K562 (cell line): ENCODE results near the gene TEFM. TPM values are rescaled to one million over a fixed set of nuclear protein-coding genes. Genes with fewer than 3 reads are reported as not detected.

Experiments used
- ATAC-seq: fragments of 200-7000 bp; cut with Tn5 transposase; 3 replicates; pipeline ENCODE4 v1.9.1; 2020; ENCODE audit warnings: moderate library complexity
- BruUV-seq: library from RNA; stranded (reverse); fragments of 400-500 nt; replicated peaks from 2 replicates; lab custom pipeline; 2021; lab: Mats Ljungman, UMichigan
- CTCF ChIA-PET: fragments of 300-600 bp; formaldehyde crosslinking; extraction: SDS; loops from one replicate; lab custom pipeline; 2021; ENCODE audit warnings: low intra/inter-chr PET ratio; lab: Yijun Ruan, JAX
- POLR2A ChIA-PET: fragments of 300-600, 350-650 bp; sonication (Branson Sonifier 250); formaldehyde crosslinking; extraction: SDS; loops from one replicate; lab custom pipeline; 2021; ENCODE audit warnings: antibody characterized with exemption, inconsistent platforms; lab: Yijun Ruan, JAX
- DNase-seq, 4 experiments: peaks; one replicate each; pipeline versions ENCODE4 v3.0.0 to v3.0.0-alpha.2; 2011 to 2018; ENCODE audit warnings: low spot score in 3 of 4, mixed read lengths in 3 of 4; ENCODE audit errors: extremely low read depth in 1 of 4
- FAIRE-seq: peaks from 2 replicates; lab custom pipeline; 2011; peaks lifted over from hg19 to GRCh38; lab: Jason Lieb, UNC
- H2AFZ ChIP-seq: 2 replicates; pipeline ENCODE4 v1.6.0; 2011; ENCODE audit warnings: low read depth, low read length, control low read depth, inconsistent platforms
- H3K27ac ChIP-seq: fragments of 200-600 bp; 3 replicates; pipeline ENCODE4 v1.8.0; 2011; ENCODE audit warnings: low read depth, mild to moderate bottlenecking, control low read depth, inconsistent platforms, low read length, moderate library complexity, mixed read lengths; ENCODE audit errors: extremely low read depth
- H3K27me3 ChIP-seq, 2 experiments: fragments of 300-600 bp in 1 of 2; 2 replicates in 1 of 2; 3 replicates in 1 of 2; pipeline versions ENCODE4 v1.6.0 to v1.8.0; 2011; ENCODE audit warnings: inconsistent platforms in 2 of 2, low read length in 2 of 2, mild to moderate bottlenecking in 1 of 2, mixed read lengths in 1 of 2, moderate library complexity in 1 of 2; ENCODE audit not compliant: control insufficient read depth in 2 of 2, insufficient read depth in 2 of 2
- H3K36me3 ChIP-seq: fragments of 300-600 bp; 3 replicates; pipeline ENCODE4 v1.8.0; 2011; ENCODE audit warnings: mild to moderate bottlenecking, low read length, inconsistent platforms; ENCODE audit not compliant: control insufficient read depth, insufficient read depth
- H3K4me1 ChIP-seq, 2 experiments: fragments of 200-600 bp in 1 of 2; replicated peaks in 1 of 2; 2 replicates in 1 of 2; 3 replicates in 1 of 2; pipeline versions ENCODE4 v1.5.1 to v1.8.0; 2011; ENCODE audit warnings: inconsistent platforms in 2 of 2, low read length in 2 of 2, mild to moderate bottlenecking in 1 of 2, mixed read lengths in 1 of 2, moderate library complexity in 1 of 2; ENCODE audit not compliant: control insufficient read depth in 2 of 2, insufficient read depth in 2 of 2
- H3K4me2 ChIP-seq: 2 replicates; pipeline ENCODE4 v1.6.1; 2011; ENCODE audit warnings: low read length, control low read depth, inconsistent platforms, mixed read lengths; ENCODE audit not compliant: insufficient read depth
- H3K4me3 ChIP-seq: fragments of 200-600 bp; sonication (generic), shearing (Covaris generic); 2 replicates; pipeline ENCODE4 v1.5.1; 2016; ENCODE audit warnings: control low read depth, inconsistent platforms
- H3K79me2 ChIP-seq: fragments of 200-600 bp; 3 replicates; pipeline ENCODE4 v1.8.0; 2011; ENCODE audit warnings: low read length, inconsistent platforms; ENCODE audit not compliant: control insufficient read depth, insufficient read depth
- H3K9ac ChIP-seq, 2 experiments: 2 replicates each; pipeline versions ENCODE4 v1.6.0 to v1.6.1; 2011; ENCODE audit warnings: low read depth in 2 of 2, low read length in 2 of 2, control low read depth in 1 of 2, inconsistent platforms in 1 of 2, mild to moderate bottlenecking in 1 of 2, mixed read lengths in 1 of 2; ENCODE audit not compliant: insufficient read depth in 1 of 2
- H3K9me1 ChIP-seq: one replicate; pipeline ENCODE4 v1.6.0; 2011; ENCODE audit warnings: inconsistent platforms, mild to moderate bottlenecking, low read length, moderate library complexity; ENCODE audit not compliant: control insufficient read depth, insufficient read depth
- H3K9me3 ChIP-seq: replicated peaks from 2 replicates; pipeline ENCODE4 v1.5.1; 2011; ENCODE audit warnings: low read depth, low read length, inconsistent platforms; ENCODE audit not compliant: control insufficient read depth, insufficient read depth
- H4K20me1 ChIP-seq: replicated peaks from 2 replicates; pipeline ENCODE4 v1.6.1; 2011; ENCODE audit warnings: low read length, inconsistent platforms, mixed read lengths; ENCODE audit not compliant: control insufficient read depth, insufficient read depth
- CTCF ChIP-seq, 3 experiments: IDR thresholded peaks in 2 of 3; conservative IDR thresholded peaks in 1 of 3; 2 replicates each; pipeline ENCODE4 v1.5.1; 2011 to 2012; ENCODE audit warnings: low read length in 3 of 3, mild to moderate bottlenecking in 3 of 3, control low read depth in 2 of 3, improper control_type of control experiment in 1 of 3, inconsistent platforms in 1 of 3, low read depth in 1 of 3, mixed read lengths in 1 of 3, moderate library complexity in 1 of 3; ENCODE audit not compliant: insufficient read depth in 2 of 3
- ZNF232 ChIP-seq: sonication (generic); formaldehyde crosslinking; IDR thresholded peaks from 2 replicates; pipeline ENCODE4 v1.8.0; 2022; ENCODE audit warnings: mild to moderate bottlenecking, missing genetic modification reagents
- WGBS: fragments of 100-300 bp; shearing (Covaris generic); methylation state at CpG from one replicate; pipeline ENCODE4 v1.1.6; 2016; ENCODE audit warnings: low coverage, mixed read lengths; ENCODE audit not compliant: insufficient coverage; ENCODE audit errors: missing lambda C conversion rate; 5-methylcytosine and 5-hydroxymethylcytosine counted together
- in situ Hi-C: fragments of 300-500 bp; cut with MboI; formaldehyde crosslinking; loops from 4 replicates; pipeline ENCODE4 v1.15.0; 2018; ENCODE audit warnings: inconsistent platforms, mixed read lengths
- intact Hi-C: fragments of 100-400 bp; cut with micrococcal nuclease; formaldehyde crosslinking; loops from 2 replicates; pipeline ENCODE4 v1.14.2; 2022
- polyA plus RNA-seq, 8 experiments: library from polyadenylated mRNA; depleted of rRNA in 4 of 8; stranded (reverse) in 5 of 8; unstranded in 3 of 8; fragments of >200 nt; fragmentation: Nextera tagmentation in 2 of 8; fragmentation: Illumina TruSeq in 1 of 8; extraction: Ambion mirVana in 2 of 8; extraction: Trizol in 1 of 8; gene quantifications; 2 replicates each; pipeline versions ENCODE4 v1.2.1 to v1.2.3, GENCODE V29; 2011 to 2014; ENCODE audit warnings: inconsistent platforms in 1 of 8, missing spikeins in 1 of 8
- total RNA-seq, 7 experiments: library from RNA; depleted of rRNA in 6 of 7; stranded (reverse); fragments of >200 nt in 6 of 7; fragmentation: Illumina TruSeq in 2 of 7; extraction: Trizol in 2 of 7; gene quantifications; 2 replicates each; pipeline versions ENCODE4 v1.2.1 to v1.2.3, GENCODE V29; 2011 to 2021; ENCODE audit warnings: low replicate concordance in 1 of 7

Gene TEFM
- total and polyA plus RNA-seq, 9 of the 15 experiments (the other 6 are each of a cell fraction or from before 2014, with no cell fraction given) = 12.5 to 60.3 (median 23.3) TPM

DNA sequence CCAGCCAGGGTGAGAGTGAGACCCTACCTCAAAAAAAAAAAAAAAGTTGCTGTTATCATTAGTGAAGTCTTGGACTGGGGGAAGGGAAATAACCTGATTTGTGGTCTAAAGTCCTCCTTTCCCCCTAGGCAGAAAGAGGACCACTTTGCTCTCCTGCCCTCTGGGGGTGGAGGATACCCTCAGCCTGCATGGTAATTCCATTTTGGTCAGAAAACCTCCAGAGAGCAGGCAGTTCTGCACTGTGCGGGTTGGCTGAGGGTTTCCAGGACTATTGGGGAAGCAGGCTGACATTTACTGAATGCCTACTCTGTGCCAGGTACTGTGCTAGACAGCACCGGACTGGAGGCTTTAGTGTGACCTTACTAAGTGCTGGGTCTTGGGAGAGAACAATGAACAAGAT lies 18.3 kb upstream of the TEFM start:
- in situ Hi-C loops (no loop called here), intact Hi-C loops (no loop called here)
- Histone ChIP-seq H3K9ac (no peak overlapping the region), H3K79me2 (no peaks in the 10 kb centered on the region), H3K9me3 (no peaks in the 10 kb centered on the region), H2AFZ (no peak overlapping the region), H4K20me1 (no peaks in the 10 kb centered on the region; the same call in 1 of the 2 replicates), H3K27me3 (peaks cover 26 to 56% of the 10 kb centered on the region in 2 experiments; a peak in 4 of 5 replicates), H3K36me3 (no peaks in the 10 kb centered on the region), H3K4me3 (no peak overlapping the region), H3K4me2 (no peak overlapping the region), H3K4me1 (peaks cover 0 to 13% of the 10 kb centered on the region in 2 experiments; a peak in 2 of 5 replicates), H3K9me1 (no peaks in the 10 kb centered on the region), H3K27ac (no peak overlapping the region)
- FAIRE-seq = no peak
- no peak for DNase-seq
- BruUV-seq = no TSS peak
- TF ChIP-seq CTCF (IDR thresholded peaks at IDR 0.05 in 2 of 3, conservative IDR thresholded peaks at IDR 0.05 in 1 of 3; ENCODE audit: insufficient read depth in 2 of 3, low read depth in 1 of 3, low read length in 3 of 3) (0 out of 6 replicates have a peak, but pooled peaks of 1 of the 3 experiments have one; percentile 4), ZNF232 (no peak)
- ChIA-PET POLR2A (no interaction called here), CTCF (no interaction called here)
- peak; percentile 45 for ATAC-seq
- 0% methylated on average over 2 of the region's 2 CpGs for WGBS
